Left ventricle myocardium inferior (tissue), 1 donor: ENCODE measurements around the gene TCF3. TPM values are rescaled to one million over a fixed set of nuclear protein-coding genes. Genes with fewer than 3 reads are reported as not detected.

Experiments used
- DNase-seq: peaks from one replicate; pipeline ENCODE4 v3.0.0-alpha.2; 2020
- H3K27ac ChIP-seq: fragments of 200-600 bp; replicated peaks from 2 replicates; pipeline ENCODE4 v1.8.0; 2021
- H3K27me3 ChIP-seq: fragments of 200-600 bp; 2 replicates; pipeline ENCODE4 v1.8.0; 2021; ENCODE audit warnings: low read depth
- H3K36me3 ChIP-seq: fragments of 200-600 bp; 2 replicates; pipeline ENCODE4 v1.8.0; 2021
- H3K4me1 ChIP-seq: fragments of 200-600 bp; 2 replicates; pipeline ENCODE4 v1.8.0; 2021
- H3K4me3 ChIP-seq: fragments of 200-600 bp; 2 replicates; pipeline ENCODE4 v1.8.0; 2021; ENCODE audit warnings: mild to moderate bottlenecking, moderate library complexity
- H3K9me3 ChIP-seq: fragments of 200-600 bp; replicated peaks from 2 replicates; pipeline ENCODE4 v1.8.0; 2021
- intact Hi-C: fragments of 100-400 bp; cut with micrococcal nuclease; formaldehyde crosslinking; loops from one replicate; pipeline ENCODE4 v1.11.0; 2022
- total RNA-seq: library from RNA; stranded (reverse); fragmentation: NEBNext Ultra II Directional; extraction: Animal tissue kit (Norgen Biotek cat#: 25700); gene quantifications from one replicate; pipeline ENCODE4 v1.2.1, GENCODE V29; 2021
- TF ChIP-seq, protein P1 (sequence below): fragments of 200-600 bp; IDR thresholded peaks from 2 replicates; pipeline ENCODE4 v1.8.0; 2021; ENCODE audit warnings: antibody characterized with exemption, mild to moderate bottlenecking, borderline replicate concordance
- donor health status: DM: no; HTN: yes; CAD: no; lungs with severe emphysema.

The TCF3 gene
- total RNA-seq, 1 donor from 2014 or later: 18.4 TPM

DNA sequence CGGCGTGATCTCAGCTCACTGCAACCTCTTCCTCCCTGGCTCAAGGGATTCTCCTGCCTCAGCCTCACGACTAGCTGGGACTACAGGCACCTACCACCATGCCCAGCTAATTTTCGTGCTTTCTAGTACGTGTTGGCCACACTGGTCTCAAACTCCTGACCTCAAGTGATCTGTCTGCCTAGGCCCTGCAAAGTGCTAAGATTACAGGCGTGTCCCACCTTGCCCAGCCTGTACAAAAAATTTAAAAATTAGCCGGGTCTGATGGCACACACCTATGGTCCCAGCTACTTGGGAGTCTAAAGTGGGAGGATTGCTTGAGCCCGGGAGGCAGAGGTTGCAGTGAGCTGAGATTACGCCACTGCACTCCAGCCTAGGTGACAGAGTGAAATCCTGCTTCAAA, 79.6 kb downstream of the TCF3 start:
- Histone ChIP-seq H3K27ac (no peak overlapping the region), H3K4me3 (no peak overlapping the region), H3K4me1 (peaks cover 15% of the 10 kb centered on the region), H3K36me3 (peaks cover 12% of the 10 kb centered on the region), H3K9me3 (no peaks in the 10 kb centered on the region), H3K27me3 (no peaks in the 10 kb centered on the region)
- intact Hi-C loops: no loop called here
- no peak for DNase-seq
- TF ChIP-seq, protein P1, sequence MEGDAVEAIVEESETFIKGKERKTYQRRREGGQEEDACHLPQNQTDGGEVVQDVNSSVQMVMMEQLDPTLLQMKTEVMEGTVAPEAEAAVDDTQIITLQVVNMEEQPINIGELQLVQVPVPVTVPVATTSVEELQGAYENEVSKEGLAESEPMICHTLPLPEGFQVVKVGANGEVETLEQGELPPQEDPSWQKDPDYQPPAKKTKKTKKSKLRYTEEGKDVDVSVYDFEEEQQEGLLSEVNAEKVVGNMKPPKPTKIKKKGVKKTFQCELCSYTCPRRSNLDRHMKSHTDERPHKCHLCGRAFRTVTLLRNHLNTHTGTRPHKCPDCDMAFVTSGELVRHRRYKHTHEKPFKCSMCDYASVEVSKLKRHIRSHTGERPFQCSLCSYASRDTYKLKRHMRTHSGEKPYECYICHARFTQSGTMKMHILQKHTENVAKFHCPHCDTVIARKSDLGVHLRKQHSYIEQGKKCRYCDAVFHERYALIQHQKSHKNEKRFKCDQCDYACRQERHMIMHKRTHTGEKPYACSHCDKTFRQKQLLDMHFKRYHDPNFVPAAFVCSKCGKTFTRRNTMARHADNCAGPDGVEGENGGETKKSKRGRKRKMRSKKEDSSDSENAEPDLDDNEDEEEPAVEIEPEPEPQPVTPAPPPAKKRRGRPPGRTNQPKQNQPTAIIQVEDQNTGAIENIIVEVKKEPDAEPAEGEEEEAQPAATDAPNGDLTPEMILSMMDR: no peak

DNA sequence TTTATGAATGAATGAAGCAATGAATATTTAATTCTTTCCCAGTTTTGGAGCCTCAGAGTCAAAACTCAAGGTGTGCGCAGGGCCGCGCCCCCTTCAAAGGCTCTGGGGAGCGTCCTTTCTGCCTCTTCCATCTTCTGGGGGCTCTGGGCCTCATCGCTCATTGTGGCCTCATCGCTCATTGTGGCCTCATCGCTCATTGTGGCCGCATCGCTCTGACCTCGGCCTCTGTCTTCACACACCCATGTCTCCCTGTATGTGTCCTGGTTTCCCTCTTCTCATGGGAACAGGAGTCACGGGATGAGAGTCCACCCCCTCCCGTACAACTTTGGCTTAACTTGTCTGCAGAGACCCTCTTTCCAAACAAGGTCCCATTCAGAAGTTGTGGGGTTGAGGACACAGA, 81.1 kb downstream of the TCF3 start:
- Histone ChIP-seq H3K27me3 (no peaks in the 10 kb centered on the region), H3K27ac (no peak overlapping the region), H3K36me3 (no peaks in the 10 kb centered on the region), H3K9me3 (no peaks in the 10 kb centered on the region), H3K4me3 (no peak overlapping the region), H3K4me1 (peaks cover 15% of the 10 kb centered on the region)
- TF ChIP-seq, protein P1: no peak
- DNase-seq: no peak
- intact Hi-C loops: no loop called here

DNA sequence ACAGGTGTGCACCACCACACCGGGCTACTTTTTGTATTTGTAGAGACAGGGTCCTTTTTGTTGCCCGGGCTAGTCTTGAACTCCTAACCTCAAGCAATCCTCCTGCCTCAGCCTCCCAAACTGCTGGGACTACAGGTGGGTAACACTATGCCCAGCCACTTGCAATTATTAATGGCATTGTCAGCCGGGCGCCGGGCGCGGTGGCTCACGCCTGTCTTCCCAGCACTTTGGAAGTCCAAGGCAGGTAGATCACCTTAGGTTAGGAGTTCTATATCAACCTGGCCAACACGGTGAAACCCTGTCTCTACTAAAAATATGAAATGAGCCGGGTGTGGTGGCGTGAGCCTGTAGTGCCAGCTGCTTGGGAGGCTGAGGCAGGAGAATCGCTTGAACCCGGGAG, 81.6 kb downstream of the TCF3 start:
- no peak for DNase-seq
- H3K36me3 ChIP-seq: no peaks in the 10 kb centered on the region
- no peaks in the 10 kb centered on the region for H3K27me3 ChIP-seq
- H3K9me3 ChIP-seq: no peaks in the 10 kb centered on the region
- intact Hi-C loops: no loop called here
- H3K4me1 ChIP-seq: peaks cover 20% of the 10 kb centered on the region
- no peak overlapping the region for H3K4me3 ChIP-seq
- H3K27ac ChIP-seq: no peak overlapping the region
- TF ChIP-seq, protein P1: no peak

- no peak for DNase-seq
- peaks cover 25% of the 10 kb centered on the region for H3K4me1 ChIP-seq
- no peak overlapping the region for H3K4me3 ChIP-seq
- TF ChIP-seq, protein P1: no peak
- no peaks in the 10 kb centered on the region for H3K36me3 ChIP-seq
- no peak overlapping the region for H3K27ac ChIP-seq
- no peaks in the 10 kb centered on the region for H3K27me3 ChIP-seq
- no peaks in the 10 kb centered on the region for H3K9me3 ChIP-seq
- intact Hi-C loops: no loop called here
Observed at GRCh38 chr19:1569997-1570396, 82.4 kb downstream of the TCF3 start.

DNA sequence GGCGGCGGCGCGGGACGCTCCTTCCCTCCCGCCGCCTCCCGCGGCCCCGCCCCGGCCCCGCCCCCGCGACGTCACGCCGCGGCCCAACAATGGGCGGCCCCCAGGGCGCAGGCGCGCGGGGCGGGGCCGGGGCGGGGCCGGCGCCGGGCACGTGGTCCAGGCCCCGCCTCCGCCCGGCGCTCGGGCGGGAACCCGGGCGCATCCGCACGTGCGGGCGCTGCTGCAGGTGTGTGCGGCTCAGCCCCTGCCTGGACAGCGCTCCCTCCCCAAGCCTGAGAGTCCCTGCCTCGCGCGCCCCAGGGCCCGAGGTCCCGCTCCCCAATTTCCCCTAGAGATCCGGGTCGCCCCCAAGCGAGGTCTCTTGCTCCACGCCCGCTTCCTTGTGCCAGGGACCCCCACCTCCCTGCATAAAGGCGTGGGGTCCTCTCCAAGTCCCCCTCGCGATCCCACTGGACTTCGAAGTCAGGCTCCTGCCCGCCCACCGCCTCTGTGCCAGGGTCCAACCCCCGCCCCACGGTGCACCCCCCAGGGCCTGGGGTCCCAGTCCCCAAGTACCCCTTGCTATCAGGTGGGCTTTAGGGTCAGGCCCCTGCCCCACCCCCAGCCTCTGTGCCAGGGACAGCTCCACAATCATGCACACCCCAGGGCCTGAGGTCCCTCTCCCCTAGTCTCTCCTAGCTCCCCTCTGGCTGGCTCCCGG, 83.9 kb downstream of the TCF3 start, which contains the start of gene MEX3D:
MEX3D (minus strand) TSS at position 6 of the 700 bp plus-strand sequence. CDS start 267 bp downstream, outside the sequence.
- H3K27me3 ChIP-seq: no peaks in the 10 kb centered on the region
- DNase-seq: peak; percentile 81
- peaks cover 25% of the 10 kb centered on the region for H3K4me1 ChIP-seq
- TF ChIP-seq, protein P1: no peak
- no peaks in the 10 kb centered on the region for H3K9me3 ChIP-seq
- H3K36me3 ChIP-seq: no peaks in the 10 kb centered on the region
- intact Hi-C loops: no loop called here
- H3K27ac ChIP-seq: peak within 1 kb of the TSS; percentile 87
- H3K4me3 ChIP-seq: peak within 1 kb of the TSS; percentile 84
